Measurements from ENCODE around the gene GPR26. TPM values are rescaled to one million over a fixed set of nuclear protein-coding genes. Genes with fewer than 3 reads are reported as not detected.

GPR26 gene
- total RNA-seq, 1 donor from 2014 or later = not detected

- Mint-ChIP-seq H3K36me3 (no peaks in the 10 kb centered on the region), H3K27me3 (ENCODE audit: low read depth) (peaks cover 5% of the 10 kb centered on the region), H3K27ac (no peak overlapping the region), H3K9me3 (no peaks in the 10 kb centered on the region), H3K4me3 (no peak overlapping the region), H3K4me1 (no peaks in the 10 kb centered on the region)
- no peak for TF ChIP-seq CTCF (IDR thresholded peaks at IDR 0.05; ENCODE audit: unreplicated experiment)
- DNase-seq (ENCODE audit: low spot score in 2 of 2, unreplicated experiment in 2 of 2) = peak in 1 of 2 experiments; percentile 6
Measured at GRCh38 chr10:123640016-123640535, 26.1 kb upstream of the GPR26 start.

GRCh38 chr10:123642293-123642692 is 23.9 kb upstream of the GPR26 start:
- H3K27me3 Mint-ChIP-seq (ENCODE audit: low read depth) = peaks cover 24% of the 10 kb centered on the region
- TF ChIP-seq CTCF (IDR thresholded peaks at IDR 0.05; ENCODE audit: unreplicated experiment) = no peak
- H3K4me3 Mint-ChIP-seq = no peak overlapping the region
- peak in 1 of 2 experiments; percentile 35 for DNase-seq (ENCODE audit: low spot score in 2 of 2, unreplicated experiment in 2 of 2)
- no peaks in the 10 kb centered on the region for H3K4me1 Mint-ChIP-seq
- H3K36me3 Mint-ChIP-seq = no peaks in the 10 kb centered on the region
- H3K27ac Mint-ChIP-seq = no peak overlapping the region
- no peaks in the 10 kb centered on the region for H3K9me3 Mint-ChIP-seq

GRCh38 chr10:123642697-123643096 is 23.5 kb upstream of the GPR26 start:
- no peak for TF ChIP-seq CTCF (IDR thresholded peaks at IDR 0.05; ENCODE audit: unreplicated experiment)
- no peaks in the 10 kb centered on the region for H3K9me3 Mint-ChIP-seq
- no peak overlapping the region for H3K27ac Mint-ChIP-seq
- H3K27me3 Mint-ChIP-seq (ENCODE audit: low read depth) = peaks cover 29% of the 10 kb centered on the region
- no peaks in the 10 kb centered on the region for H3K36me3 Mint-ChIP-seq
- H3K4me1 Mint-ChIP-seq = no peaks in the 10 kb centered on the region
- DNase-seq (ENCODE audit: low spot score in 2 of 2, unreplicated experiment in 2 of 2) = peak in 1 of 2 experiments; percentile 17
- no peak overlapping the region for H3K4me3 Mint-ChIP-seq

- Mint-ChIP-seq H3K27me3 (ENCODE audit: low read depth) (peaks cover 33% of the 10 kb centered on the region), H3K4me1 (no peaks in the 10 kb centered on the region), H3K4me3 (no peak overlapping the region), H3K27ac (no peak overlapping the region), H3K9me3 (no peaks in the 10 kb centered on the region), H3K36me3 (no peaks in the 10 kb centered on the region)
- DNase-seq (ENCODE audit: low spot score in 2 of 2, unreplicated experiment in 2 of 2) = peak in 1 of 2 experiments; percentile 29
- no peak for TF ChIP-seq CTCF (IDR thresholded peaks at IDR 0.05; ENCODE audit: unreplicated experiment)
Measured at GRCh38 chr10:123643315-123643714, 22.8 kb upstream of the GPR26 start.

- no peak overlapping the region for H3K4me3 Mint-ChIP-seq
- DNase-seq (ENCODE audit: low spot score in 2 of 2, unreplicated experiment in 2 of 2) = peak in 1 of 2 experiments; percentile 29
- H3K27me3 Mint-ChIP-seq (ENCODE audit: low read depth) = peaks cover 45% of the 10 kb centered on the region
Measured at GRCh38 chr10:123645016-123645415, 21.1 kb upstream of the GPR26 start.

More at GRCh38 chr10:123645016-123645415, 21.1 kb upstream of the GPR26 start:
- Mint-ChIP-seq H3K36me3 (no peaks in the 10 kb centered on the region), H3K27ac (no peak overlapping the region), H3K9me3 (no peaks in the 10 kb centered on the region), H3K4me1 (no peaks in the 10 kb centered on the region)
- TF ChIP-seq CTCF (IDR thresholded peaks at IDR 0.05; ENCODE audit: unreplicated experiment) = no peak

Measured in mesothelial cell of epicardium (in vitro differentiated cells).